HEK293T (cell line): ENCODE data around the gene RBBP8.

ENCODE experiments used
- BHLHE40 ChIP-seq: fragments of 450-650 bp; IDR thresholded peaks from 2 replicates; pipeline ENCODE4 v1.6.1; 2016; ENCODE audit warnings: mild to moderate bottlenecking, moderate library complexity, borderline replicate concordance
- SP1 ChIP-seq: fragments of 450-650 bp; IDR thresholded peaks from 2 replicates; pipeline ENCODE4 v1.6.1; 2017

- TF ChIP-seq SP1: no peak
- TF ChIP-seq BHLHE40: no peak
Observed at GRCh38 chr18:23042133-23042532, 109.0 kb downstream of the RBBP8 start.
